Loucy (cell line): ENCODE measurements around the gene SMG9.

Experiments
- CTCF ChIP-seq: fragments of 200-600 bp; sonication (generic); conservative IDR thresholded peaks from 2 replicates; pipeline ENCODE4 v1.5.1; 2014; ENCODE audit warnings: mild to moderate bottlenecking, antibody characterized with exemption, low read length
- EZH2phosphoT487 ChIP-seq: fragments of 200-600 bp; IDR thresholded peaks from 2 replicates; pipeline ENCODE4 v1.6.1; 2018; ENCODE audit warnings: antibody characterized with exemption, mild to moderate bottlenecking, moderate library complexity, borderline replicate concordance

DNA sequence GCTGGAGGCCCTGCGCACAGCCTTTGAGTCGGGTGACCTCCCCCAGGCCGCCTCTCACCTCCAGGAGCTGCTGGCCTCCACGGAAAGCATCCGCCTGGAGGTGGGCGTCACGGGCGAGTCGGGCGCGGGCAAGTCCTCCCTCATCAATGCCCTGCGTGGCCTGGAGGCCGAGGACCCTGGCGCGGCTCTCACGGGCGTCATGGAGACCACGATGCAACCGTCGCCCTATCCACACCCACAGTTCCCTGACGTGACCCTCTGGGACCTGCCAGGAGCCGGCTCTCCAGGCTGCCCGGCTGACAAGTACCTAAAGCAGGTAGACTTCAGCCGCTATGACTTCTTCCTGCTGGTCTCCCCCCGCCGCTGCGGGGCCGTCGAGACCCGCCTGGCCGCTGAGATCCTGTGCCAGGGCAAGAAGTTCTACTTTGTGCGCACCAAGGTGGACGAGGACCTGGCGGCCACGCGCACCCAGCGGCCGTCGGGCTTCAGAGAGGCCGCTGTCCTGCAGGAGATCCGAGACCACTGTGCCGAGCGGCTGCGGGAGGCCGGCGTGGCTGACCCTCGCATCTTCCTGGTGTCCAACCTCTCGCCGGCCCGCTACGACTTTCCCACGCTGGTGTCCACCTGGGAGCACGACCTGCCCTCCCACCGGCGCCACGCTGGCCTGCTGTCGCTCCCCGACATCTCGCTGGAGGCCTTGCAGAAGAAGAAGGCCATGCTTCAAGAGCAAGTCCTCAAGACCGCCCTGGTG is 36.0 kb downstream of the SMG9 start:
- TF ChIP-seq CTCF (no peak), EZH2phosphoT487 (no peak)
